ENCODE results near the gene GRIA1.

DNA sequence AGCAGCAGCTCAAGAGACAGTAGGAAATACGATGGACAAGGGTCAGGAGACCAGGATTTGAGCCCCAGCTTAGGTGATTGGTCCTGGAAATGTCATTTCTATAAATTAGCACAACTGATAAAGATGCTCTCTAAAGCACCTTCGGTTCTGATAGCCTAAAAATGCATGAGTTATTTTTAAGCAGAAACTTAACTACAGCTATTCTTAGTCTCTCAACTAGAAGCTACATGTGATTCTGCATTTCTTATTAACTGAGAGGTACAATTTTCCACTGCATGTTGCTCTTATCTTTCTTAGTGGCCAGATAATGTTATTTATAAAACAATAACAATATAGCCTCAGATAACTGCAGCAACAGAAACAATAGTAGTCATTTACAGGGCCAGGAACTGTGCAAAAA lies 136.4 kb downstream of the GRIA1 start:
- TF ChIP-seq, protein P1, sequence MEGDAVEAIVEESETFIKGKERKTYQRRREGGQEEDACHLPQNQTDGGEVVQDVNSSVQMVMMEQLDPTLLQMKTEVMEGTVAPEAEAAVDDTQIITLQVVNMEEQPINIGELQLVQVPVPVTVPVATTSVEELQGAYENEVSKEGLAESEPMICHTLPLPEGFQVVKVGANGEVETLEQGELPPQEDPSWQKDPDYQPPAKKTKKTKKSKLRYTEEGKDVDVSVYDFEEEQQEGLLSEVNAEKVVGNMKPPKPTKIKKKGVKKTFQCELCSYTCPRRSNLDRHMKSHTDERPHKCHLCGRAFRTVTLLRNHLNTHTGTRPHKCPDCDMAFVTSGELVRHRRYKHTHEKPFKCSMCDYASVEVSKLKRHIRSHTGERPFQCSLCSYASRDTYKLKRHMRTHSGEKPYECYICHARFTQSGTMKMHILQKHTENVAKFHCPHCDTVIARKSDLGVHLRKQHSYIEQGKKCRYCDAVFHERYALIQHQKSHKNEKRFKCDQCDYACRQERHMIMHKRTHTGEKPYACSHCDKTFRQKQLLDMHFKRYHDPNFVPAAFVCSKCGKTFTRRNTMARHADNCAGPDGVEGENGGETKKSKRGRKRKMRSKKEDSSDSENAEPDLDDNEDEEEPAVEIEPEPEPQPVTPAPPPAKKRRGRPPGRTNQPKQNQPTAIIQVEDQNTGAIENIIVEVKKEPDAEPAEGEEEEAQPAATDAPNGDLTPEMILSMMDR (IDR thresholded peaks at IDR 0.05): no peak
- TF ChIP-seq POLR2A (IDR thresholded peaks at IDR 0.05): no peak
- no peak for TF ChIP-seq POLR2AphosphoS5 (IDR thresholded peaks at IDR 0.05)
